ENCODE measurements around the gene BARX1. TPM values are rescaled to one million over a fixed set of nuclear protein-coding genes. Genes with fewer than 3 reads are reported as not detected.
"Not testable (repeated sequence)": the region's sequence is repeated elsewhere in the genome, so short reads cannot be mapped to it uniquely, and the experiment has no call there.

The BARX1 gene
- total and polyA plus RNA-seq, 7 experiments from 2014 or later: 0.19 to 0.56 TPM; not detected in 5

- H3K36me3 ChIP-seq (ENCODE audit: control insufficient read depth in 2 of 3, insufficient read depth in 3 of 3, low read length in 3 of 3); H3K9me3 ChIP-seq (ENCODE audit: control insufficient read depth in 2 of 3, low read length in 3 of 3); H3K4me3 ChIP-seq (ENCODE audit: low read length); ATAC-seq; DNase-seq; H3K4me3 Mint-ChIP-seq; H3K27ac Mint-ChIP-seq; H3K27ac ChIP-seq (ENCODE audit: low read depth, low read length); POLR2A ChIA-PET; H3K36me3 Mint-ChIP-seq; H3K9me3 Mint-ChIP-seq: not testable (repeated sequence)
- CTCF ChIA-PET: interaction anchor here (0.6 to 2.6 kb wide), 7 partner anchors 15 to 1441 kb away, joined by 3 to 15 read pairs (median 3); no protein-coding TSS in a partner anchor
- intact Hi-C loops (cut with micrococcal nuclease): loop anchor here (1.0 to 10.0 kb wide), 9 partner anchors 137 to 1246 kb away; no protein-coding TSS in a partner anchor
- Mint-ChIP-seq H3K4me1 (peaks cover 24 to 44% (median 28%) of the 10 kb centered on the region in 7 donors), H3K27me3 (peaks cover 40 to 62% (median 50%) of the 10 kb centered on the region in 5 donors)
- peaks cover 0 to 25% of the 10 kb centered on the region in 2 donors for H3K27me3 ChIP-seq (ENCODE audit: control insufficient read depth in 2 of 2, insufficient read depth in 2 of 2, low read length in 2 of 2)
- H3K4me1 ChIP-seq (ENCODE audit: control insufficient read depth in 2 of 2, insufficient read depth in 2 of 2, low read length in 2 of 2): peaks cover 9 to 20% of the 10 kb centered on the region in 2 donors
Observed at GRCh38 chr9:93963489-93963888, 8.3 kb upstream of the BARX1 start.

- Histone ChIP-seq H3K4me1 (ENCODE audit: control insufficient read depth in 2 of 2, insufficient read depth in 2 of 2, low read length in 2 of 2) (peaks cover 9 to 20% of the 10 kb centered on the region in 2 donors), H3K9me3 (ENCODE audit: control insufficient read depth in 2 of 3, low read length in 3 of 3) (no peaks in the 10 kb centered on the region), H3K27ac (ENCODE audit: low read depth, low read length) (no peak overlapping the region), H3K36me3 (ENCODE audit: control insufficient read depth in 2 of 3, insufficient read depth in 3 of 3, low read length in 3 of 3) (no peaks in the 10 kb centered on the region), H3K4me3 (ENCODE audit: low read length) (no peak overlapping the region), H3K27me3 (ENCODE audit: control insufficient read depth in 2 of 2, insufficient read depth in 2 of 2, low read length in 2 of 2) (peaks cover 0 to 25% of the 10 kb centered on the region in 2 donors)
- CTCF ChIA-PET: interaction anchor here (0.6 to 2.6 kb wide), 8 partner anchors 10 to 1442 kb away, joined by 3 to 15 read pairs (median 3); no protein-coding TSS in a partner anchor
- H3K27me3 Mint-ChIP-seq: peaks cover 45 to 67% (median 55%) of the 10 kb centered on the region in 5 donors
- POLR2A ChIA-PET: no interaction called here
- H3K4me1 Mint-ChIP-seq: peaks cover 26 to 44% (median 28%) of the 10 kb centered on the region in 7 donors
- peak; percentile 90 for ATAC-seq
- peak; percentile 64 to 83 (median 78) for DNase-seq
- H3K9me3 Mint-ChIP-seq: no peaks in the 10 kb centered on the region
- intact Hi-C loops (cut with micrococcal nuclease): loop anchor here (1.0 to 10.0 kb wide), 9 partner anchors 136 to 1246 kb away; no protein-coding TSS in a partner anchor
- H3K27ac Mint-ChIP-seq: no peak overlapping the region
- peak overlapping the region in 6 of 10 donors; percentile 0 to 35 (median 2) for H3K4me3 Mint-ChIP-seq
- H3K36me3 Mint-ChIP-seq: no peaks in the 10 kb centered on the region
Observed at GRCh38 chr9:93962561-93963440, 7.6 kb upstream of the BARX1 start.

GRCh38 chr9:93962017-93962416 lies 6.9 kb upstream of the BARX1 start:
- H3K27me3 Mint-ChIP-seq: peaks cover 51 to 75% (median 62%) of the 10 kb centered on the region in 5 donors
- H3K27me3 ChIP-seq (ENCODE audit: control insufficient read depth in 2 of 2, insufficient read depth in 2 of 2, low read length in 2 of 2): peaks cover 0 to 29% of the 10 kb centered on the region in 2 donors
- peaks cover 26 to 44% (median 30%) of the 10 kb centered on the region in 7 donors for H3K4me1 Mint-ChIP-seq
- ChIA-PET POLR2A (no interaction called here), CTCF (interaction anchor here (0.8 to 2.6 kb wide), 5 partner anchors 9 to 280 kb away, joined by 3 to 15 read pairs (median 7); no protein-coding TSS in a partner anchor)
- H3K4me1 ChIP-seq (ENCODE audit: control insufficient read depth in 2 of 2, insufficient read depth in 2 of 2, low read length in 2 of 2): peaks cover 9 to 20% of the 10 kb centered on the region in 2 donors
- H3K27ac Mint-ChIP-seq: no peak overlapping the region
- H3K4me3 ChIP-seq (ENCODE audit: low read length): no peak overlapping the region
- no peak overlapping the region for H3K27ac ChIP-seq (ENCODE audit: low read depth, low read length)
- H3K9me3 ChIP-seq (ENCODE audit: control insufficient read depth in 2 of 3, low read length in 3 of 3): no peaks in the 10 kb centered on the region
- intact Hi-C loops (cut with micrococcal nuclease): loop anchor here (2.0 to 10.0 kb wide), 5 partner anchors 800 to 1245 kb away; no protein-coding TSS in a partner anchor
- H3K9me3 Mint-ChIP-seq: no peaks in the 10 kb centered on the region
- no peaks in the 10 kb centered on the region for H3K36me3 ChIP-seq (ENCODE audit: control insufficient read depth in 2 of 3, insufficient read depth in 3 of 3, low read length in 3 of 3)
- H3K4me3 Mint-ChIP-seq: peak overlapping the region in 2 of 10 donors; percentile 37 to 49
- DNase-seq: peak in 1 of 9 donors; percentile 8
- ATAC-seq: no peak
- H3K36me3 Mint-ChIP-seq: no peaks in the 10 kb centered on the region

GRCh38 chr9:93960971-93961841 lies 6.1 kb upstream of the BARX1 start:
- intact Hi-C loops (cut with micrococcal nuclease): loop anchor here (5.0 to 10.0 kb wide), 4 partner anchors 799 to 1244 kb away; no protein-coding TSS in a partner anchor
- H3K4me1 ChIP-seq (ENCODE audit: control insufficient read depth in 2 of 2, insufficient read depth in 2 of 2, low read length in 2 of 2): peaks cover 9 to 20% of the 10 kb centered on the region in 2 donors
- H3K4me3 ChIP-seq (ENCODE audit: low read length): no peak overlapping the region
- ChIA-PET POLR2A (no interaction called here), CTCF (interaction anchor here (1.5 to 2.6 kb wide), 3 partner anchors 10 to 278 kb away, joined by 3 to 10 read pairs (median 7); no protein-coding TSS in a partner anchor)
- peak overlapping the region in 9 of 10 donors; percentile 32 to 78 (median 65) for H3K4me3 Mint-ChIP-seq
- no peaks in the 10 kb centered on the region for H3K36me3 ChIP-seq (ENCODE audit: control insufficient read depth in 2 of 3, insufficient read depth in 3 of 3, low read length in 3 of 3)
- no peaks in the 10 kb centered on the region for H3K9me3 Mint-ChIP-seq
- H3K27me3 Mint-ChIP-seq: peaks cover 56 to 77% (median 65%) of the 10 kb centered on the region in 5 donors
- DNase-seq: peak in 1 of 9 donors; percentile 21
- no peaks in the 10 kb centered on the region for H3K9me3 ChIP-seq (ENCODE audit: control insufficient read depth in 2 of 3, low read length in 3 of 3)
- peaks cover 26 to 47% (median 30%) of the 10 kb centered on the region in 7 donors for H3K4me1 Mint-ChIP-seq
- no peak overlapping the region for H3K27ac ChIP-seq (ENCODE audit: low read depth, low read length)
- H3K27me3 ChIP-seq (ENCODE audit: control insufficient read depth in 2 of 2, insufficient read depth in 2 of 2, low read length in 2 of 2): peaks cover 0 to 33% of the 10 kb centered on the region in 2 donors
- H3K36me3 Mint-ChIP-seq: no peaks in the 10 kb centered on the region
- ATAC-seq: no peak
- no peak overlapping the region for H3K27ac Mint-ChIP-seq

- ATAC-seq: no peak
- peaks cover 0 to 4% (median 0%) of the 10 kb centered on the region in 5 donors for H3K36me3 Mint-ChIP-seq
- POLR2A ChIA-PET: no interaction called here
Observed at GRCh38 chr9:93960221-93960970, 5.2 kb upstream of the BARX1 start.

More at GRCh38 chr9:93960221-93960970, 5.2 kb upstream of the BARX1 start:
- Histone ChIP-seq H3K27ac (ENCODE audit: low read depth, low read length) (no peak overlapping the region), H3K36me3 (ENCODE audit: control insufficient read depth in 2 of 3, insufficient read depth in 3 of 3, low read length in 3 of 3) (no peaks in the 10 kb centered on the region), H3K9me3 (ENCODE audit: control insufficient read depth in 2 of 3, low read length in 3 of 3) (no peaks in the 10 kb centered on the region), H3K27me3 (ENCODE audit: control insufficient read depth in 2 of 2, insufficient read depth in 2 of 2, low read length in 2 of 2) (peaks cover 0 to 41% of the 10 kb centered on the region in 2 donors), H3K4me3 (ENCODE audit: low read length) (no peak overlapping the region), H3K4me1 (ENCODE audit: control insufficient read depth in 2 of 2, insufficient read depth in 2 of 2, low read length in 2 of 2) (peaks cover 9 to 28% of the 10 kb centered on the region in 2 donors)
- intact Hi-C loops (cut with micrococcal nuclease): loop anchor here (5.0 to 10.0 kb wide), 4 partner anchors 798 to 1243 kb away; no protein-coding TSS in a partner anchor
- Mint-ChIP-seq H3K27ac (no peak overlapping the region), H3K9me3 (peaks cover 0 to under 1% (median 0%) of the 10 kb centered on the region in 11 donors), H3K4me1 (peaks cover 30 to 55% (median 37%) of the 10 kb centered on the region in 7 donors), H3K27me3 (peaks cover 65 to 78% (median 68%) of the 10 kb centered on the region in 5 donors), H3K4me3 (peak overlapping the region in 7 of 10 donors; percentile 39 to 78 (median 71))
- peak in 1 of 9 donors; percentile 22 for DNase-seq
- CTCF ChIA-PET: interaction anchor here (2.0 kb wide), 1 partner anchor 277 kb away, joined by 7 read pairs; no protein-coding TSS in a partner anchor

Measured in naive thymus-derived CD4-positive, alpha-beta T cell (primary cell).